NCI-H2227 (cell line): ENCODE data around the gene AXDND1.

Experiments
- DNase-seq: peaks from one replicate; lab custom pipeline; 2025; ENCODE audit not compliant: unreplicated experiment; lab: John Stamatoyannopoulos, UW

Gene AXDND1, protein sequence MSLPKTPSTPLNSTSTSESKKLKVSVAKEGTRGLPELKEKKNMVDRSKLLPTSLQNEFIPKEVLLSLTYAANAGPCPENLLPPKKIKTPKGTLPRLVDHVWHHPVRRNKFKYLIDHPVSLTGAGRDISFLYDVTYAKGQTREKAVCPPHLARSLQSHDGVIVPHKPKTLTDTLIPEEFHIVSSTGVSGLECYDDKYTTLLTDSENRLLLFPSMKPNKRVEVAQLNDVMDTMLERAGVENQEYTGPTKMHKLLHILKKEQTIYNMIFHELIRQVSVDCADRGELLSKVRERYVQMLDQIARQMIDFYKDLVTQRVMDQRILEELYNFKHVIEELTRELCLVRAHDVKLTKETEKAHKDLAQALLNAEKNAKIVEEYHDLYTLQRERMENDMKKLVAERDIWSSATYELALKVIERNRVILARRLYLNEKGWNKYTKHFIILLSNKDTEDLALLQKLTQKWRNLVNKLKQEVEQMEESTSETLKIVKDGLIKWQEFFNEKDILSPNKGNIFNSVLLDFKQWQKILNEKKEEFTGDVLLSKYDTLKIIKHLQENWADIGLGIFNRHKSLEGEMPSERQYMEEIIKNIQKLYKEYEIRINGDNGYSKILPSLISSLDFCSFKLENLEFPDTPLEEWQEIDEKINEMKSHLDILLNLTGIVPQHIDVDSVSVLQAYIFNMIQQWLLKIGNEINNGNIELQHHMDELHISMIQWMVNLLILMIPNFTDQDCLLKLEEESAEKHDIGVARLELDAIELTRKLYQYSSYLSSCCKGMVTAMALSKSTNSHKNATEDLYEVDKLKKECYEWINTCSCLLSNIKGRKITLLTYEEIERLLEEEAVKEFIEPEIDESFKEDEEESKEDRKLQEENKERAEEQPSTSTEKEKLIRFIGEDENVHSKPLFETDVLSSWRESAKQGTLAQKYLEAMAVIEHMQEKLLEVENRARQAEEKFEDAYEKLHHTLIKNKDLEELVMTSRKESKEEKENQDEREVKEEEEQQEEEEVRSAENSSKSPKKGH

DNA sequence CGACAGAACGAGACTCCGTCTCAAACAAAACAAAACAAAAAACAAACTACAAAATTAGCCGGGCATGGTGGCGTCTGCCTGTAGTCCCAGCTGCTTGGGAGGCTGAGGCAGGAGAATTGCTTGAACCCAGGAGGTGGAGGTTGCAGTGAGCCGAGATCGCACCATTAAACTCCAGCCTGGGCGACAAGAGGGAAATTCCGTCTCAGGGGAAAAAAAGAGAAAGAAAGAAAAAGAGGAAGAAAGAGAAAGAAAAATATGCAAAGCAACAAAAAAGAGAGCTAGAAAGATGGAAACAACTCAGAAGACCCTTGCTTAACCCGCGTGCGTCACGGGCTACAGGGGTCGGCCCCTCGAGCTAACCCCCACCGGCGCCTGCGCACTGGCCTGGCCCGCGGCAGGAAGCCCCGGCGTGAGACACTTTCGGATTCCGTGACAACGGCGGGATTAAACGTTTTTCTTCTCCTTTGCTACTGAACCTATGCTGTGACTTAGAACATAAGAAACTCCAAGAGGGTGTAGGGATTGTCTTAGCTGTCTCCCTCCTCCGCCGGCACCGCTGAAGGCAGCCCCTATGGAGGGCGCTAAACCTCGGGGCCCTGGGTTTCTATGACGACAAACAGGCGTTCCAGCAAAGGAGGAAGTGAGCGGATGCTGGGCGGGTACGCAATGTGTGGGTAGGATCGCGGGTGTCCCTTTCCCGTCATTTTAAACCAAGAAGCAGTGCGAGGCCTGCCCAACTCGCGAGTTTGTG lies at the start of gene AXDND1:
Gene AXDND1, plus strand, starts transcription at position 630 of the 751 bp plus-strand sequence. CDS start 539 bp downstream, outside the sequence.
- peak; percentile 92 for DNase-seq

DNA sequence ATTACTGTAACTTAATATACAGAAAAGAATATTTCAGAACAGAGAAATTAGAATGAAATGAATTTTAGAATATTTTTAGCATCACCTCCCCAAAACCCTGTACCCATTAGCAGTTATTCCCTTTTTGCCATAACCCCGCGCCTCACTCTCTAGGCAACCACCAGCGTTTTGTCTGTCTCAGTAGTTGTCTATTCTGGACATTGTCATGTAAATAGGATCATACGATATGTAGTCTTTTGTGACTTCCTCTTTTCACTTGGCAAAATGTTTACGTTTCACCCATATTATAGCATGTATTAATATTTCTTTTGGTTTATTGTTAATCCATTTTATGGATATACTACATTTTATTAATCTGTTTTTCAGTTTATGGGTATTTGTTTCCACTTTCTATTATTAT lies 47.3 kb upstream of the AXDND1 start:
- DNase-seq: no peak

DNA sequence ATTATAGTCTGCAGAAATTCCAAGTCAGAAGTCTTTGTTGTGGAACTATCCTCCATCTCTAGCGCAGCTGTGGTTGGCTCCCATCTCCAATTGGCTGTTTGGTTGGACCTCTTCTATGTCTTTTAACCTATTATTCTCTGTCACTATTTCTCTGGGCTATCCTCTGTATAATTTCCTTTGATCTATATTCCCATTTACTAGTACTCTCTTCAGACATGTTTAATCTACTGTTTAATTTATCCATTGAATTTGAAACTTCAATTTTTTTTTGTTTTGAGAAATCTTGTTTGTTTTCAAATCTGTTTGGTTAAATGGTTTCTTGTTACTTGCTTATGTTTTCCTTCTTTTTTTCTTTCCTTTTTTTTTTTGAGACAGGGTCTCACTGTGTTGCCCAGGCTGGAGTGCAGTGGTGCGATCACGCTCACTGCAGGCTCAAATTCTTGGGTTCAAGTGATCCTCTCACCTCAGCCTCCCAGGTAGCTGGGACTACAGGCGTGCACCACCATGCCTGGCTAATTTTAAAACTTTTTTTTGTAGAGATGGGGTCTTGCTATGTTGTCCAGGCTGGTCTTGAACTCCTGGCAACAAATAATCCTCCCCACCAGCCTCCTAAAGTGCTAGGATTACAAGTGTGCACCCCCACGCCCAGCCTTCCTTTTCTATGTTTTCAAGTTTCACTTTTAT lies 44.1 kb upstream of the AXDND1 start:
- no peak for DNase-seq

DNA sequence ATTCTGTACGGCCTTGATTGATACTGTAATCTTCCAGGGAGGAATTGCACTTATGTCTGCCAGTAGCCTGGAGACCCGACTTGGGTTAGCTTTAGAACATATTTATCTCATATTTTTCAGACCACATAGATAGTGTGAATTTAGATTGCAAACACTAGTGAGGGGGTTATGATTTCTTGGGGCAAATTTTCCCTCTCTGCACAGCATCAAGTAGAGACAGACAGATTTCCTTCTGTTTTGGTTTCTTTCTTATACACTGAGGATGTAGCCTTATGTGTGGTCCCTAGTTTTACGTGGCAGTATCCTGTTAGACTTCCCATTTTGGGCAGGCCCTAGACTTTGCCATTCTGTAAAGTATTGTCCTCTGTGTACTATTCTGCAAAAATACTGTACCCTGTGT lies 43.2 kb upstream of the AXDND1 start:
- no peak for DNase-seq

DNA sequence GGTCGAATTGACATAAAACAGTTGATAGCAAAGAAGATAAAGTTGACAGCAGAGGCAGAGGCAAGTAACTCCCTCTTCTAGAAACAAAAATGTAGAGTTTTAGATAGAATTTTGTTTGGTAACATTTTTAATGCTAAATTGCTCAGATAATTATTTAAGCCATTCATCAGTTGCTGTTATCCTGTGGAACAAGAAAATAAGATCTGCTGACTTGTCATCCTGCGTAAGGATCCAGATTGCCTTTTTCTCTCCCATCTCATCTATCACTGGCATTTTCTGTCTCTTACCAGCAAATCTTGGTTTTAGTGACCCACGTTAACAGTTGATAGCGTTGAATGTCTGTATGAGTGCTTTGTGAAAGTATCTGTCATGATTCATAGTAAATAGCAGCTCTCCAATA lies 42.3 kb upstream of the AXDND1 start:
- no peak for DNase-seq

DNA sequence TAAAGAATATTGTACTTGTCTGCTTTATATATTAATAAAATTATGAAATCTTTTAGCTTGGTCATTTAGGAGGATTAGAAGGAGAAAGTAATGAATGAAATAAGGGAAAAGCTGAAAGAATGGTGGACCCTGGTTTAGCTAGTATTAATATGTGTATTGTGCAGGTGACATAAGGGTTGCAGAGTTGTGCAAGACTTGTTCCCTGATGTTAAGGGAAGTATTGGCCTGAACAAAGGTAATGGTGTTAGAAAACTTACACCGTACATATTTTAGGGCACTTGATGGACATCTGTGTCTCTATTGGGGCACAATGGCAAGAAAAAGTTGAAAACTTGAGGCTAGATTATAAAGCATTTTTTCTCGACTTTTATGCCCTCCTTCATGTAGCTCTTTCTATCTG lies 39.9 kb upstream of the AXDND1 start:
- no peak for DNase-seq

DNA sequence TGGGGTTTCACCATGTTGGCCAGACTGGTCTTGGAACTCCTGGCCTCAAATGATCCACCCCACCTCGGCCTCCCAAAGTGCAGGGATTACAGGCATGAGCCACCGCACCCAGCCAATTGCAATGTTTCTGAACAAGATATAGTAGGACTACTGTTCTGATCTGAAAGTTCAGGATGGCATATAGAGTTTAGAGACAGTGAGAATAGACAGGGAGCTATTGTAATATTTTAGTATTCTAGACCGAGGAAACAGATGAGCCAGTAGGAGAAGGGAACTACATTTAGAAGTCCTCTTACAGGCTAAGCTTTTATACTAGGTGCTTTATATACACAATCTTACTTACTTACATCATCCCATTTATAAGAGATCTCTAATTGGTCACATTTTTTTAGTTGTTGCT lies 39.0 kb upstream of the AXDND1 start:
- DNase-seq: no peak

DNA sequence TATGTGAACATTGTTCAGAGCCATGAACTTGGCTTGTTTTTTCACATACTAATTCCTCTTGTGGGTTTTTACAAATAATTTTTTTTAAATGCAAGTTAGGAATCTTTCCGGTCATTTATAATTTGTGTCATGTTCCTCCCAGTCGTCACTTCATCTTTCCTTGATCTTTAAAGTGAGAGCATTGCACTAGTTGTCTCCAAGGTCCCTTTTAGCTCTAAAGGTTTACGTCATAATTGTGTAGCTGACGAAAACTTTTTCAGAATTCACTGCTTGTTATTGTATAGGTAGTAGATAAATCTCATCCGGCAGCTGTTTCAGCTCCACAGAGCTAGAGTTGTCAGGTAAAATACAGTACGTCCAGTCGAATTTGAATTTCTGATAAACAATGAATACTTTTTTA lies 38.6 kb upstream of the AXDND1 start:
- no peak for DNase-seq

DNA sequence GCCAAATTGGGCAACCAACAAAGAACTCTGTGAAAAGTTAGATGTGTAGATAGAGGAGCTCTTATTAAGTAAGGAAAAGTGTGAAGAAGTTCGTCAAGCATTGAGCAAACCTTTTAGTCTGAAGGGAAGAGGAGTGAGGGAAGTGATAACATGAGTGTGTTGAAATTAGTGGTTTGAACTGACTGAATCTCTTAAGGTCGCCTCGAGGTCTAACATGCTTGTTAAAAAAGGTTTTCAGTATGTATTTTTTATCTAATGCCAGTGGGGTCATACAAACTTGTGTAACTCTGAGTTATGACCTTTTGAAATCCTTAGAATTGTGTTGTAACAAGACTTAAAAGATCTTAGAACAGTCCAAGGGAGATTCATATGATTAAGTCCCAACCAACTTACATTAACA lies 38.1 kb upstream of the AXDND1 start:
- DNase-seq: no peak

DNA sequence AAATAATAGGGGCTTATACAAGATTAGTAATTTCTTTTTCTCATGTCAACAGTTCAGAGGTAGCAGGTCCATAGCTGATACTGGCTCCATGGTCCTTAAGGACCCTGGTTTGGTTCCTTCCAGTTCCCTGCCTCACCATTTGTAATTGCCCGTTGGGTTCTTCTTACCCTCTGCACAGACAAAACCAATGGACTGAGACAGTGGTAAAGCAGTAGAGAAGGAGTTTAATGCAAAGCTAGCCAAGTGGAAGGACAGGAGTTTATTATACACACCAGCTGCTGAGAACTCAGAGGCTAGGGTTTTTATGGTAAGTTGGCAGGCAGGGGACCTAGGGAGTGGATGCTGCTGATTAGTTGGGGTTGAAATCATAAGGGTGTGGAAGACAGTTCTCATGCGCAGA lies 35.9 kb upstream of the AXDND1 start:
- no peak for DNase-seq

DNA sequence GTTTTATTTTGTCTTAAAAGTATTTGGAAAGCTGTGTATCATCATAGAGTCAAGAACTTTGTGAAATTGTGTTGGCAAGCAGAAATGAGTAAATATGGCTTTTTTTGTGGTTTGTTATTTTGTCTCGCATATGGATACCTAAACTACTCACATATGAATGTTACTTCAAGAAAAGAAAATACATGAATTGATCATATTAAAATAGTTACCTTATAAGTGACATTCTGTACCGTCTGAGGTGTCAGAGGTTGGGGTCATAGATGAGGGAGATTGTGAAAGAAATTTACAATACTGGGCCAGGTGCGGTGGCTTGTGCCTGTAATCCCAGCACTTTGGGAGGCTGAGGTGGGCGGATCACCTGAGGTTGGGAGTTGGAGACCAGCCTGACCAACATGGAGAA lies 31.3 kb upstream of the AXDND1 start:
- DNase-seq: no peak

DNA sequence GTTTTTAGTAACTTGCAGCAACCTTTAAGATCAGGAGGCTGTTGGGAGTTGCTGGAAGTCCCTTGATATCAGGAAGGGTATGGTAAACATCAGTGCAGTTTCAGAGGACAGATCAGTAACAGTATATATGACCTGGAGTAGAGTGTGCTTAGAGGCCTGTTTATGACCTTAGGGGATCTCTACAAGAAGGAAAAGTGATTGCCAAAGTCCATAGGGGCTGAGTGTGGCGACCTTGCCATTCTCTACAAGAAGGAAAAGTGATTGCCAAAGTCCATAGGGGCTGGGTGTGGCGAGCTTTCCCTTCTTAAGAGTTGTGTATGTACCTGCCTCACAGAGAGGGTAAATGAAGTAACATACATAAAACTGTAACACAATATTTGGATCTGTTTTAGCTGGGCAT lies 28.5 kb upstream of the AXDND1 start:
- no peak for DNase-seq

DNA sequence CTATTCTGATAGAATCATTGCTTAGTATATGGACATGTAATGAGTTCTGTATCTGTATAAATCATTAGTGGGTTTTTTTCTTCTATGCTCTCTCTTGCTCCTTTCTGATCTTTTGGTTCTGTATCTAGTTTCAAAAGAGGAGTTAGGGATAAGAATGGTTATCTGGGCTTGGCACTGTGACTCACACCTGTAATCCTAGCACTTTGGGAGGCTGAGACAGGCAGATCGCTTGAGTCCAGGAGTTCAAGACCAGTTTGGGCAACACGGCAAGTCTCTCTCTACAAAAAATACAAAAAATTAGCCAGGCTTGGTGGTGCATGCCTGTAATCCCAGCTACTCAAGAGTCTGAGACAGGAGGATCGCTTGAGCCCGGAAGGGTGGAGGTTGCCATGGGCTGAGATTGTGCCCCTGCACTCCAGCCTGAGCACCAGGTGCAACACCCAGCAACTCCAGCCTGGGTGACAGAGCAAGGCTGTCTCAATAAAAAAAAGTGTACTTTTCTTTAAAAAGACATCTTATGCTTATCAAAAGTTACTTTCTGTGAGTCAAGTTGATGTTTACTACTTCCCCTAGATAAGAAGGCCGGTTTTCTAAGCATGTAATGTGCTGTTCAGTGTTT lies 27.7 kb upstream of the AXDND1 start:
- DNase-seq: no peak

DNA sequence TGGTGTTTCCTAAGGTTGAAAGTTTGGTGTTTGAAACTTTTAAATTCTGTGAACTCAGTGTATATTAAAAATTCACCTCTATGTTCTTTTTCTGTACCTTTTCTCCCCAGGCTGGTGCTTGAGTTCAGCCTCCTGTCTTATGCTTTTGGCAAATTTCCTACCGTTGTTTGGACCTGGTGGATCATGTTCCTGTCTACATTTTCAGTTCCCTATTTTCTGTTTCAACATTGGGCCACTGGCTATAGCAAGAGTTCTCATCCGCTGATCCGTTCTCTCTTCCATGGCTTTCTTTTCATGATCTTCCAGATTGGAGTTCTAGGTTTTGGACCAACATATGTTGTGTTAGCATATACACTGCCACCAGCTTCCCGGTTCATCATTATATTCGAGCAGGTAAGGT lies 24.9 kb upstream of the AXDND1 start:
- DNase-seq: no peak

DNA sequence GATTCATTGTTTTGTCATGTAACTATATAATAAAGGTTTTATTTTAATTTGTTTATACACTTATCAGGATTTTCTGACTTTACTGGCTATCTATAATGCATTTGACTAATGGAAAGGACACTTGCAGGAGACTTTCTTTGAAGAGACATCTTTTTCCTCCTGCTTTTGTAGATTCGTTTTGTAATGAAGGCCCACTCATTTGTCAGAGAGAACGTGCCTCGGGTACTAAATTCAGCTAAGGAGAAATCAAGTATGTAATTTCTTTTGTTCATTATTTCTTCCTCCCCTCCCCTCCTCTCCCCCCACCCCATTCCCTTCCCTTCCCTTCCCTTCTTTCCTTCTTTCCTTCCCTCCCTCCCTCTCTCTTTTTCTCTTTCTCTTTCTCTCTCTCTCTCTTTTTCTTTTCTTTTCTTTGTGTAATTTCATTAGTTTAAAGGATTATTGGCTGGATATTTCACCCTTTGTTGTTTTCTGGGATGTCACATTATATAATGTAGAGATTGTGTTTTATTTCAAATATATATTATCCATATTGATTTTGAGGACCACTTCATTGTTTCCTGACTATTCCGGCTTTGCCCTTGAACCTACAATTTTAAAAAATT lies 23.7 kb upstream of the AXDND1 start:
- DNase-seq: no peak

DNA sequence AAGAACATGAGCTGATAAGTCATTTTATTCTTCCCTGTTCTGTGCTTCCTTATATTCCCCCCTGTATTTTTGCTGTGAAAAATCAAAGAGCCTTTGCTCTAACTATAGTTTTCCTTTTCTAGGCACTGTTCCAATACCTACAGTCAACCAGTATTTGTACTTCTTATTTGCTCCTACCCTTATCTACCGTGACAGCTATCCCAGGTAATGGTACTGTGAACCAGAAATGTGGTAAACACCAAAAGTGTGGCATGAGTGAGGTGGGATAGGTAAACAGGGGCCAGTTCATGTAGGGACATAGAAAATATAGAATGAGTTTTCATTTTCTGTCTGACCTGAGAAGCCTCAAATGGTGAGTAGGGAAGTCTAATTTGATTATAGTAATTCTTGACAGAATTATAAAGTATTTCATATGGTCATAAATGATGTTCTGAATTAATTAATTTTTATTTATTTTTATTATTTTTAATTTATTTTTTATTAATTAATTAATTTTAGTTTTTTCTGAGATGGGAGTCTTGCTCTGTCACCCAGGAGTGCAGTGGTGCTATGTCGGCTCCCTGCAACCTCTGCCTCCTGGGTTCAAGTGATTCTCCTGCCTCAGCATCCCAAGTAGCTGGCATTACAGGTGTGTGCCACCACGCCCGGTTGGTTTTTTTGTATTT lies 22.9 kb upstream of the AXDND1 start:
- DNase-seq: no peak

DNA sequence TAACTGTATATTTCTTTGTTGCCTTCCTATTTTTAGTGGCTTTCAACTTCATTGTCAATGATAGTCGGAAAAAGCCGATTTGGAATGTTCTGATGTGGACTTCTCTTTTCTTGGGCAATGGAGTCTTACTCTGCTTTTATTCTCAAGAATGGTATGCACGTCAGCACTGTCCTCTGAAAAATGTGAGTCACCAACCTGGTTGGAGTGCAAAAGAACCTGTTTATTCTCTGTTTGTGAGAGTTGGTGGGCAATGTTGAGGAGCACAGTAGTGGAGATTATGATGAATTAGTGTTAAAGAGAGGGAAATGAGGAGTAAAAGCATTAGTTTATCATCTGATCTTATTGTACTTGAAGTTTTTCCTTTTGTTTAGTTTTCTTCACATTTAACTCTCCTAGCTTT lies 14.5 kb upstream of the AXDND1 start:
- no peak for DNase-seq

DNA sequence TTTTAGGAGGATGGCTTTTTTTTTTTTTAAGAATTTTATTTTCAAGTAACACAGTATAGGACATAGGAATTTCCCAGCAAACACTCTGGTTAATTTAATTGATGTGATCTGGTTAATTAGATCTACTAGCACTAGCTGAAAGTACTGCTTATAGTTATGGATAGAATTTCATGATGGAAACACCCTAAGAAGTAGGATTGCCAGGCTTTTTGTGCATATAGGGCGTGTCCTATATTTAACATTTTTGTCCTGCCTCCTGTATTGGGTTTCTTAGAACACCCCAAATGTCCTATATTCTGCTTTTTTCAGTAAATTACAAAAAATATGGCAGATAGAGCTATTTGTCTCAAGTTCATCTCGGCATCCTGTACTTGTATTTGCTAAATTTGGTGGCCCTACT lies 13.5 kb upstream of the AXDND1 start:
- no peak for DNase-seq

DNA sequence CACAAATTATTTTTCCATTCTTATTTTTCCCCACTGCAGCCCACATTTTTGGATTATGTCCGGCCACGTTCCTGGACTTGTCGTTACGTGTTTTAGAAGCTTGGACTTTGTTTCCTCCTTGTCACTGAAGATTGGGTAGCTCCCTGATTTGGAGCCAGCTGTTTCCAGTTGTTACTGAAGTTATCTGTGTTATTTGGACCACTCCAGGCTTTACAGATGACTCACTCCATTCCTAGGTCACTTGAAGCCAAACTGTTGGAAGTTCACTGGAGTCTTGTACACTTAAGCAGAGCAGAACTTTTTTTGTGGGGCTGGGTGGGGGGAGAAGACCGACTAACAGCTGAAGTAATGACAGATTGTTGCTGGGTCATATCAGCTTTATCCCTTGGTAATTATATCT lies 12.2 kb upstream of the AXDND1 start:
- DNase-seq: no peak
